ENCODE measurements around the gene TEX44. TPM values are rescaled to one million over a fixed set of nuclear protein-coding genes. Genes with fewer than 3 reads are reported as not detected.

Gene TEX44
- total and polyA plus RNA-seq, 9 of the 15 experiments (the other 6 are each of a cell fraction or from before 2014, with no cell fraction given): not detected

GRCh38 chr2:231549446-231550239, 43.0 kb upstream of the TEX44 start:
- Histone ChIP-seq H3K4me3 (no peak overlapping the region), H3K4me2 (ENCODE audit: insufficient read depth, low read length) (no peak overlapping the region), H2AFZ (ENCODE audit: low read depth, low read length) (no peak overlapping the region), H3K9me1 (ENCODE audit: control insufficient read depth, insufficient read depth, low read length) (no peaks in the 10 kb centered on the region), H3K79me2 (ENCODE audit: control insufficient read depth, insufficient read depth, low read length) (no peaks in the 10 kb centered on the region), H3K27ac (ENCODE audit: extremely low read depth, low read depth, low read length) (no peak overlapping the region), H3K9ac (ENCODE audit: insufficient read depth in 1 of 2, low read depth in 2 of 2, low read length in 2 of 2) (no peak overlapping the region), H4K20me1 (replicated peaks; ENCODE audit: control insufficient read depth, insufficient read depth, low read length) (no peaks in the 10 kb centered on the region), H3K36me3 (ENCODE audit: control insufficient read depth, insufficient read depth, low read length) (no peaks in the 10 kb centered on the region), H3K9me3 (replicated peaks; ENCODE audit: control insufficient read depth, insufficient read depth, low read depth, low read length) (no peaks in the 10 kb centered on the region), H3K4me1 (replicated peaks in 1 of 2; ENCODE audit: control insufficient read depth in 2 of 2, insufficient read depth in 2 of 2, low read length in 2 of 2) (peaks cover 4 to 8% of the 10 kb centered on the region in 2 experiments; a peak in 4 of 5 replicates), H3K27me3 (ENCODE audit: control insufficient read depth in 2 of 2, insufficient read depth in 2 of 2, low read length in 2 of 2) (peaks cover 0 to 11% of the 10 kb centered on the region in 2 experiments; a peak in 2 of 5 replicates)
- TF ChIP-seq HDAC1 (IDR thresholded peaks at IDR 0.05) (no peak), PURB (CRISPR knock-in tag; IDR thresholded peaks at IDR 0.05; ENCODE audit: low read depth) (no peak), TEAD1 (CRISPR knock-in tag; IDR thresholded peaks at IDR 0.05) (no peak), ZBED1 (IDR thresholded peaks at IDR 0.05) (no peak), PHF21A (IDR thresholded peaks at IDR 0.05; ENCODE audit: borderline replicate concordance, low read depth) (no peak), ZNF644 (tag; IDR thresholded peaks at IDR 0.05; ENCODE audit: low read depth) (no peak), ARID4B (CRISPR knock-in tag; IDR thresholded peaks at IDR 0.05) (no peak), CXXC5 (CRISPR knock-in tag; IDR thresholded peaks at IDR 0.05) (no peak), KAT8 (IDR thresholded peaks at IDR 0.05; ENCODE audit: low read depth) (no peak), ZNF766 (CRISPR knock-in tag; conservative IDR thresholded peaks at IDR 0.05) (no peak), ZNF431 (CRISPR knock-in tag; IDR thresholded peaks at IDR 0.05) (no peak), JUND (IDR thresholded peaks at IDR 0.05; ENCODE audit: borderline replicate concordance, low read depth, low read length) (no peak), JUND (tag; IDR thresholded peaks at IDR 0.05; ENCODE audit: borderline replicate concordance, low read depth, low read length) (no peak), ARHGAP35 (IDR thresholded peaks at IDR 0.05; ENCODE audit: partially characterized antibody) (no peak), UBTF (IDR thresholded peaks at IDR 0.05; ENCODE audit: borderline replicate concordance in 1 of 2, low read depth in 2 of 2, low read length in 2 of 2) (no peak), RBM14 (IDR thresholded peaks at IDR 0.05; ENCODE audit: borderline replicate concordance, insufficient read depth, low read depth, low read length) (no peak), HLTF (IDR thresholded peaks at IDR 0.05) (no peak)
- ChIA-PET CTCF (ENCODE audit: low intra/inter-chr PET ratio) (no interaction called here), POLR2A (no interaction called here)
- in situ Hi-C loops (cut with MboI): loop anchor here (5.0 kb wide), 1 partner anchor 32 kb away; no protein-coding TSS in a partner anchor
- 9% methylated on average over 7 of the region's 13 CpGs for WGBS (ENCODE audit: insufficient coverage, low coverage, missing lambda C conversion rate)
- no TSS peak for BruUV-seq (replicated peaks)
- no peak for FAIRE-seq
- DNase-seq (ENCODE audit: extremely low read depth in 1 of 4, low spot score in 3 of 4): no peak
- intact Hi-C loops (cut with micrococcal nuclease): no loop called here
- no peak for ATAC-seq
